Right atrium auricular region (tissue), 2 donors: Measurements from ENCODE around the gene FGF22. TPM values are rescaled to one million over a fixed set of nuclear protein-coding genes. Genes with fewer than 3 reads are reported as not detected.

Experiments used
- DNase-seq: peaks from one replicate; pipeline ENCODE4 v3.0.0-alpha.2; 2019; ENCODE audit warnings: low spot score
- H3K27ac ChIP-seq, 2 donors: fragments of 200-600 bp; sonication (generic); 1 replicate in 1 of 2; 2 replicates in 1 of 2; pipeline ENCODE4 v1.5.1; 2016 to 2019
- H3K27me3 ChIP-seq, 2 donors: fragments of 200-600 bp; sonication (generic); one replicate each; pipeline versions ENCODE4 v1.5.1 to v1.6.0; 2017 to 2019
- H3K36me3 ChIP-seq: fragments of 200-600 bp; sonication (generic); one replicate; pipeline ENCODE4 v1.5.1; 2016
- H3K4me1 ChIP-seq, 2 donors: fragments of 200-600 bp; sonication (generic); one replicate each; pipeline versions ENCODE4 v1.5.1 to v1.6.0; 2017 to 2019
- H3K4me3 ChIP-seq, 2 donors: fragments of 200-600 bp; sonication (generic); 1 replicate in 1 of 2; 2 replicates in 1 of 2; pipeline ENCODE4 v1.5.1; 2017 to 2019; ENCODE audit warnings: mild to moderate bottlenecking in 1 of 2, moderate library complexity in 1 of 2
- H3K9me3 ChIP-seq, 2 donors: fragments of 200-600 bp; sonication (generic); one replicate each; pipeline ENCODE4 v1.5.1; 2019
- total RNA-seq, 2 donors: library from RNA; depleted of rRNA; stranded (reverse); fragments of >200 nt; gene quantifications; one replicate each; pipeline ENCODE4 v1.1.0, GENCODE V29; 2016
- TF ChIP-seq, protein P1 (sequence below), 2 donors: fragments of 200-600 bp; sonication (generic); IDR thresholded peaks; one replicate each; pipeline ENCODE4 v1.5.1; 2019; ENCODE audit warnings: antibody characterized with exemption in 2 of 2

The FGF22 gene
- total RNA-seq, 2 donors from 2014 or later = 0.35 to 0.37 TPM

DNA sequence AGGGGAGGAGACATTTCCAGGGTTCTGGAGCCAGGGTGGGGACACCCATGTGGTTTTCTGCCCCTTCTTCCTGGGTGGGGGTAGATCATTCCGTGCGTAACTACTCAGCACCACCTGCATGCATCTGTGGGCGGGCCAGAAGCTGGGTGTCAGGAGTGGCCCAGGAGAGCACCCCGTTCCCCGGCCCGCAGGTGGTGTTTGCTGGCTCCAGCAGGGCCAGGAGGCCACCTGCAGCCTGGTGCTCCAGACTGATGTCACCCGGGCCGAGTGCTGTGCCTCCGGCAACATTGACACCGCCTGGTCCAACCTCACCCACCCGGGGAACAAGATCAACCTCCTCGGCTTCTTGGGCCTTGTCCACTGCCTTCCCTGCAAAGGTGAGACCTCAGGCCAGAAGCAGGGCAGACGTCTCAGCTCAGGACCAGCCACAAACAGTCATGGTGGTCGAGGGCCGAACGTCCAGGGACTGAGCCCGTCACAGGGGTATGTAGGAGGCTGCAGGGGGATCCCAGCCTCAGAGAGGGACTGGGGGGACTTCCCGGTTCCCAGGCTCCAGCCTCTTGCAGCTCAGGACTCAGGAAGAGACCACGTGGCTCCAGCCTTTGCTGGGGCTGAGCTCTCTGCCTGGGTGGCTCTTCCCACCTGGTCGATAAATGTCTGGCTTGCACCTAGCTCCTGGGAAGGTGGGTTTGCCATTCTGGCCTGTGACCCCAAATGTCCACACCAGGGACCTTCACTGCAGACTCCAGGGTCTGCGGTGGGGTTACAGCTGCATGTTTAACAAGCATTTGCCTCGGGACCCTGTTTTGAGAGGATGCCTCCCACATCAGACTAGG lies 38.1 kb downstream of the FGF22 start:
- peak overlapping the region; percentile 91 to 100 for H3K27ac ChIP-seq
- peaks cover 0 to 56% of the 10 kb centered on the region in 2 donors for H3K4me1 ChIP-seq
- H3K27me3 ChIP-seq = no peaks in the 10 kb centered on the region
- H3K4me3 ChIP-seq = peak overlapping the region; percentile 61 to 72
- H3K36me3 ChIP-seq = peaks cover 14% of the 10 kb centered on the region
- no peak for DNase-seq
- H3K9me3 ChIP-seq = no peaks in the 10 kb centered on the region
- TF ChIP-seq, protein P1, sequence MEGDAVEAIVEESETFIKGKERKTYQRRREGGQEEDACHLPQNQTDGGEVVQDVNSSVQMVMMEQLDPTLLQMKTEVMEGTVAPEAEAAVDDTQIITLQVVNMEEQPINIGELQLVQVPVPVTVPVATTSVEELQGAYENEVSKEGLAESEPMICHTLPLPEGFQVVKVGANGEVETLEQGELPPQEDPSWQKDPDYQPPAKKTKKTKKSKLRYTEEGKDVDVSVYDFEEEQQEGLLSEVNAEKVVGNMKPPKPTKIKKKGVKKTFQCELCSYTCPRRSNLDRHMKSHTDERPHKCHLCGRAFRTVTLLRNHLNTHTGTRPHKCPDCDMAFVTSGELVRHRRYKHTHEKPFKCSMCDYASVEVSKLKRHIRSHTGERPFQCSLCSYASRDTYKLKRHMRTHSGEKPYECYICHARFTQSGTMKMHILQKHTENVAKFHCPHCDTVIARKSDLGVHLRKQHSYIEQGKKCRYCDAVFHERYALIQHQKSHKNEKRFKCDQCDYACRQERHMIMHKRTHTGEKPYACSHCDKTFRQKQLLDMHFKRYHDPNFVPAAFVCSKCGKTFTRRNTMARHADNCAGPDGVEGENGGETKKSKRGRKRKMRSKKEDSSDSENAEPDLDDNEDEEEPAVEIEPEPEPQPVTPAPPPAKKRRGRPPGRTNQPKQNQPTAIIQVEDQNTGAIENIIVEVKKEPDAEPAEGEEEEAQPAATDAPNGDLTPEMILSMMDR (IDR thresholded peaks at IDR 0.05) = no peak

DNA sequence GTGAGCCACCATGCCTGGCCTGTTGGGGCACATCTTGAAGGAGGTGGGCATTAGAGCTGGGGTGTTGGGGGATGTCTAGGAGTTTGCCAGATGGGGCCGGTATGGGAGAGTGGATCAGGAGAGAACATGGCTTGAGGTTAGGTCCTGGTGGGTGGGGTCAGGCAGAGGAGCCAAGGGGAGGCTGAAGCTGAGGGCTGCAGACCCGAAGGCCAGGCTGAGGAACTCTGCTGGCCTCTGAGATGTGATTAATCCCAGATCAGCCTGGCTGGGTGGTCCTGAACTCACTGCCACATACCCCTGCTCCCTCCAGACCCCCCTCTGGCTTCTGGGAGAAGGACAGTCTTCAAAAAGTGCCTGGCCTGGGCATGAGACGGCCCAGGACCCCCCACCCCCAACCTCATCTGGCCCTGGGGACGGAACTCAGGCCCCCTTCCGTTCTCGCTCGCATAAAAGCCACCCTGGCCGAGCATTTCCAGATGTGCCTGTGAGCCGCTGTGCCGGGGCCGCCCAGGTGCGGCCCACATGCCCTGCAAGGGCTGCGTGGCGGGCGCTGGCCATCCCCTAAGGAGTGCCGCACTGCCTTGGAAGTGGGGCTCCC lies 39.2 kb downstream of the FGF22 start:
- Histone ChIP-seq H3K27ac (peak overlapping the region; percentile 91 to 100), H3K4me1 (peaks cover 0 to 47% of the 10 kb centered on the region in 2 donors), H3K4me3 (peak overlapping the region in 1 of 2 donors; percentile 74), H3K36me3 (peaks cover 14% of the 10 kb centered on the region), H3K9me3 (no peaks in the 10 kb centered on the region), H3K27me3 (no peaks in the 10 kb centered on the region)
- no peak for DNase-seq
- TF ChIP-seq, protein P1 (IDR thresholded peaks at IDR 0.05) = no peak

DNA sequence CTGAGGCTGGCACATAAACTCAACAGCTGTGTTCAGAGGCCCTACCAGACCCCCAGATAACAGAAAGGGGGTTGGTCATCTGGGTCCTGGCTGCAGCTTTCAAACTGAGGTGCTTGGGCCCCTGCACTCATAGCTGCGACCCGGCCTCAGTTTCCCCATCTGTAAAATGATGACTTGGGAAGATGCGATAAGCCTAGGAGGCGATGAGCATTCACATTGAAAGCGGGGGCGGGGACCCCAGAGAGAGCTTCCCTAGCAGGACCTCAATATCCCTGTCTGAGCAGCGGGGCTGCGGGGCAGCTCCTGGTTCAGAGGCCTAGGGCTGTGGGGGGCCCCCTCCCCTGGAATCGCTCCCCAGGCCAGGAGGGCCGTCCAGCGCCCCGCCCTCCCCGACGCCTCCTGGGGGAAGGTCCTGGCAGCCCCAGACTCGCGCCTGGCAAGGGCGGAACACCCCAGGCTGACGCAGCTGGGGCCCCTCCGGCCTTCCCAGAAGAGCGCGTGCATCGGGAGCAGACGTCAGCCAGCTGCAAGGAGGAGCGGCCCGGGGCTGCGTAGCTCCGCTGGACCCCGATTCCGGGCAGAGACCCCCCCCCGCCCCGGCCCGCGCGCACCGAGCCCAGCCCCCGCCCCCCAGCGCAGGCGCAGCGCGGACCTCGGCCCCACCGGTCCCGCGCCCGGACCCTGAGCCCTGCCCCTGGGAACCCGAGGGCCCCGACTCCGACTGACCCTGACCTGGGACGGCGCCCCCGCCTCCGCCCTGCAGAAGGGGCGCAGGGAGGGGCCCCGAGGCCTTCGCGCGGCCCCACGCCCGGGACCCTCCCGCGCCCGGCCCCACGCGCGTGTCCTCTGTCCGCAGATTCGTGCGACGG lies 40.0 kb downstream of the FGF22 start:
- peaks cover 14% of the 10 kb centered on the region for H3K36me3 ChIP-seq
- H3K27ac ChIP-seq = peak overlapping the region; percentile 91 to 100
- H3K4me3 ChIP-seq = peak overlapping the region; percentile 66 to 74
- peak; percentile 83 for DNase-seq
- peaks cover 0 to 40% of the 10 kb centered on the region in 2 donors for H3K4me1 ChIP-seq
- TF ChIP-seq, protein P1 (IDR thresholded peaks at IDR 0.05) = no peak
- no peaks in the 10 kb centered on the region for H3K27me3 ChIP-seq
- H3K9me3 ChIP-seq = no peaks in the 10 kb centered on the region

DNA sequence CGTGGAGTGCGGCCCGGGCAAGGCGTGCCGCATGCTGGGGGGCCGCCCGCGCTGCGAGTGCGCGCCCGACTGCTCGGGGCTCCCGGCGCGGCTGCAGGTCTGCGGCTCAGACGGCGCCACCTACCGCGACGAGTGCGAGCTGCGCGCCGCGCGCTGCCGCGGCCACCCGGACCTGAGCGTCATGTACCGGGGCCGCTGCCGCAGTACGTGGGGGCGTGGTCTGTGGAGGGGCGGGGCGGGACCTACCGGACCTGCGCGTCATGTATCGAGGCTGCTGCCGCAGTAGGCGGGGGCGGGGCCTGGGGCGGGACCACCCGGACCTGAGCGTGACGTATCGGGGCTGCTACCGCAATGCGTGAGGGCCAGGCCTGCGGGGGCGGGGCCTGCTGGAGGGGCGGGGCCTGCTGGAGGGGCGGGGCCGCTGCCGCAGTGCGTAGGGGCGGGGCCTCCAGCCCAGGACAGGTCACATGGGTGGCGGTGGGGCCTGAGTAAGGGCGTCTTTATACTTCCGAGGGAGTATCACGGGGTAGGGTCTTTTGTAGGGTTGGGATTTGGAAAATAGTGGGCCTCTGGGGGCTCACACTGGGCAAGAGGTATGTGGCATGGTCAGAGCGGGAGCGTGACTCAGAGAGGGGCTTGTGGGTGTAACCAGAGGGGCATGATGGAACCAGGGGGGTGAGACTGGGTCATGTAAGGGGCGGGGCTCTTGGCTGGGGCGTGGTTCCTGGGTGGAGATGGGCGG lies 40.8 kb downstream of the FGF22 start:
- Histone ChIP-seq H3K9me3 (no peaks in the 10 kb centered on the region), H3K36me3 (peaks cover 14% of the 10 kb centered on the region), H3K4me3 (peak overlapping the region; percentile 66 to 74), H3K27me3 (no peaks in the 10 kb centered on the region), H3K4me1 (peaks cover 0 to 32% of the 10 kb centered on the region in 2 donors), H3K27ac (peak overlapping the region; percentile 91 to 100)
- TF ChIP-seq, protein P1 (IDR thresholded peaks at IDR 0.05) = peak; percentile 49 to 59
- DNase-seq = peak; percentile 100
